GM19467 (cell line): Measurements from ENCODE around the gene WNK2.

Experiments used
- ATAC-seq: cut with Tn5 transposase; IDR thresholded peaks from one replicate; pipeline ENCODE4 v1.9.1; 2021; ENCODE audit warnings: mild to moderate bottlenecking, moderate library complexity; ENCODE audit not compliant: unreplicated experiment

WNK2 gene

GRCh38 chr9:93184432-93185265 is 710 bp downstream of the WNK2 start:
- no peak for ATAC-seq

- ATAC-seq, result no peak
These were observed 1.6 kb downstream of the WNK2 start for GRCh38 chr9:93185266-93186214.

- ATAC-seq, result no peak
These were observed 2.4 kb downstream of the WNK2 start for GRCh38 chr9:93186215-93186945.

GRCh38 chr9:93187047-93187446 is 3.1 kb downstream of the WNK2 start:
- no peak for ATAC-seq

- no peak for ATAC-seq
These were observed 3.6 kb downstream of the WNK2 start for GRCh38 chr9:93187574-93187973.

- ATAC-seq, result no peak
These were observed 4.8 kb downstream of the WNK2 start for GRCh38 chr9:93188426-93189368.

- no peak for ATAC-seq
These were observed 5.6 kb downstream of the WNK2 start for GRCh38 chr9:93189369-93190132.

GRCh38 chr9:93190133-93190525 is 6.2 kb downstream of the WNK2 start:
- ATAC-seq, result no peak

- ATAC-seq, result no peak
These were observed 6.9 kb downstream of the WNK2 start for GRCh38 chr9:93190656-93191353.

GRCh38 chr9:93191354-93191660 is 7.4 kb downstream of the WNK2 start:
- ATAC-seq, result no peak

GRCh38 chr9:93192721-93193387 is 8.9 kb downstream of the WNK2 start:
- no peak for ATAC-seq

- no peak for ATAC-seq
These were observed 9.7 kb downstream of the WNK2 start for GRCh38 chr9:93193388-93194220.

- ATAC-seq, result no peak
These were observed 10.3 kb downstream of the WNK2 start for GRCh38 chr9:93194221-93194625.

GRCh38 chr9:93194641-93195040 is 10.7 kb downstream of the WNK2 start:
- ATAC-seq, result no peak

- ATAC-seq, result no peak
These were observed 12.4 kb downstream of the WNK2 start for GRCh38 chr9:93196096-93197055.

GRCh38 chr9:93197670-93198069 is 13.7 kb downstream of the WNK2 start:
- no peak for ATAC-seq
